DMS53 treated with DMSO at 0.1 percent for 48 hours (cell line): ENCODE results near the gene KIAA0825.

Experiments
- DNase-seq: peaks from one replicate; lab custom pipeline; 2025; ENCODE audit not compliant: unreplicated experiment; lab: John Stamatoyannopoulos, UW

Gene KIAA0825, protein sequence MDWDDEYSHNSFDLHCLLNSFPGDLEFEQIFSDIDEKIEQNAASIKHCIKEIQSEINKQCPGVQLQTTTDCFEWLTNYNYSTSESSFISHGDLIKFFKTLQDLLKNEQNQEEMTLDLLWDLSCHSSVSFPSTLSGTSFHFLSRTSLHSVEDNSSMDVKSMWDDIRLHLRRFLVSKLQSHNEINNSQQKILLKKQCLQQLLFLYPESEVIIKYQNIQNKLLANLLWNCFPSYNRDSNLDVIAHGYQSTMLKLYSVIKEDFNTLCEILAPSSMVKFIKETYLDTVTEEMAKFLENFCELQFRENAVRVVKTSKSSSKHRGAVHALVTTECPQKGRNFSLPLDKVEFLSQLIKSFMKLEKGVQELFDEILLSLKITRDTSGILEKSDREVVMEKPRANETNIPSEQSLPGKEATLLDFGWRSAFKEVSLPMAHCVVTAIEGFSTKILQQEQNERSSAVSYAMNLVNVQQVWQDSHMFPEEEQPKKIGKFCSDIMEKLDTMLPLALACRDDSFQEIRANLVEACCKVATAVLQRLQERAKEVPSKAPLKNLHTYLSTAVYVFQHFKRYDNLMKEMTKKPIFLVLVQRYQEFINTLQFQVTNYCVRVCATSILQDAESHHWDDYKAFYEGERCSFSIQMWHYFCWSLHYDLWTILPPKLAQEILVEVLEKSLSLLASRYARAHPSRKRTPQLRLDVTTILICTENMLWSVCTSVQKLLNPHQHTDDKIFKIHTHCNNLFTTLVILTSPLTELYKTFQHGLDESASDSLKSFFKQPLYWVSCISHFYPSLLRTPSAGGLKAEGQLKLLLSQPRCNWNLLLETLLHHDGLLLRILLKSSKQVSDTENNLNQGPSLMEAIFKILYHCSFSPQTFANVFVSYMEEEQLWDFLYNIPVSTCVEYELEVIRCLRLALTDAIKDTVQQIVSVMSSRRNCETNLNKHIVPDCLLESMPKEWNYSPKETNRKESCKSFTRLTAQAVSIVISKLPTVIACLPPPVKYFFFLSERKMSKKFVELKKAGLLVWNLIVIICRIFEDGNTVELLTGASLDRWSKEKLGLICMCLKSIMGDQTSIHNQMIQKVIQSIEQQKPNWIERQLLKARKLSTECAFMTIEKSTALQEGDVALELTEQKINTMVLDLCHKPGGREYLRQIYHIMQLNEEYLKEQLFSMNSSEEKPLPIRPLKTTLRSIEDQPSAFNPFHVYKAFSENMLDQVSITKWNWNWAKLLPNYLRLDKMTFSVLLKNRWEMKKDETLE (N-terminal part only)

DNA sequence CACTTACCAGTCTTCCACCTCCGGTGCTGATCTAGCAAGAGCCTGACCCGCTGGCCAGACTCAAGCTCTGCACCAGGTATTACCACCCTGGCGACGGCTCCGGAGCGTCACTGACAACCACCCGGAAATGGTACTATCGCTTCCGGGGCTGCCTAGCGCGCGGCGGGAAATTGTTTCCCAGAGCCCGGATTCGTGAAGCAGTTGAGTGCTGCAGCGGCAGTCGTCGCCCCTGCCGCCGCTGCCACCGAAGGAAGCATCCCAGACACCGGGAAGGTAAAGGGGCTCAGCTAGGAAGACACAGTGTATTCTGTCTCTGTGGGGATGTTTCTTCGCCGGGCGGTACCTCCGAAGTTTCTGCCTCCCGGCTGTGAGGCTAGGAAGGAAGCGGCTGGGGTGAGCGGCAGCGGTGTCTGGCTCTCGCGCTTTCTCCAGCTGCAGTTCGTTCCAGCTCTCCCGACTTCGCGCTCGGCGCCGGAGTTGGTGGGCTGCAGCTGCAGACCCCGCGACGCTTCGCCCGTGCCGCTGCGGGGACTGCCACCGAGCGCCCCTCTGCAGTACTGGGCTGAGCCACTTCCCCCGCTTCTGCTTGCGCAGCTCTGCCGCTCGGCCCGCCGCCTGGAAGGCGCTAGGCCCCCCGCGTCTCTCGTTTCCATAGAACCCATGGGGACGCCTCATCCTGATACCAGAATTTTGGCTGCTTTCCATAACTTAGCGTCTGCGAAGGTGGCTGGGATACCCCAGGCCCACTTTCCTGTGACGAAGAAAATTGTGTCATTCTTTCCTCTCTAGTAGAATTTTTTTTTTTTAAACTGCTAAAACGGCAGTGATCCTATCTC is at the start of gene KIAA0825, which contains the start of gene SLF1:
TSS of gene KIAA0825 (minus strand) at position 112 of the 836 bp plus-strand sequence. CDS start 81,478 bp downstream, outside the sequence.
TSS of gene SLF1 (plus strand) at position 177 of the 836 bp plus-strand sequence. CDS start 10,142 bp downstream, outside the sequence.
- peak; percentile 87 for DNase-seq

DNA sequence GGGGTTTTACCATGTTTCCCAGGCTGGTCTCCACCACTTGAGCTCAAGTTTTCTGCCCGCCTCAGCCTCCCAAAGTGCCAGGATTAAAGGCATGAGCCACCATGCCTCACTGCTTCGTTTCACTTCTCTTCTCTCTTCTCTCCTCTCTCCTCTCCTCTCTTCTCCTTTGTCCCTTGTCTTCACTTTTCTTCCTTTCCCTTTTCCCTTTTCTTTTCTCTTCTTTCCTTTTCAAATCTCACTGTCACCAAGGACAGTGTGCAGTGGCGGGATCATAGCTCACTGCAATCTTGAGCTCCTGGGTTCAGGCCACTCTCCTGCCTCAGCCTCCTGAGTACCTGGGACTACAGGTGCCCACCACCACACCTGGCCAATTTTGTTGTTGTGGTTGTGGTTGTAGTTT is 49.5 kb upstream of the KIAA0825 start:
- DNase-seq = no peak

DNA sequence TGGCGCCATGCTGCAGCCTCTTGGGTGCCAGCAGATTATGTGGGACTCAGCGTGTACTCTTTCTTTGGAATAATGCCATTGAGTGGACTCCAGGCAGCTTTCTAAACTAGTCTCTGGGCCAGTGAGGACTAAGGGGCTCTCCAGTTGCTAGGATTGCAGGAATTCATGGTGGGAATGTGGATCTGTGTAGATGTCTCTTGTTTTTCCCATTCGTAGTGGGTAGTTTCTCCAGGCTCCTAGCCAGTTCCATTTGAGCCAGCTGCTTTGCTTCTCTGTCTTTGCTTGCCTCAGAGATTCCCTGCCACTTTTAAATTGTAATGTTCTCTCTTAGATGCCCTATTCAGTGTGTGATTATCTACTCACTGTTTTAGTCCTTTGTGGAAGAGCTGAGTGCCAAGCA is 42.7 kb upstream of the KIAA0825 start:
- DNase-seq = no peak

DNA sequence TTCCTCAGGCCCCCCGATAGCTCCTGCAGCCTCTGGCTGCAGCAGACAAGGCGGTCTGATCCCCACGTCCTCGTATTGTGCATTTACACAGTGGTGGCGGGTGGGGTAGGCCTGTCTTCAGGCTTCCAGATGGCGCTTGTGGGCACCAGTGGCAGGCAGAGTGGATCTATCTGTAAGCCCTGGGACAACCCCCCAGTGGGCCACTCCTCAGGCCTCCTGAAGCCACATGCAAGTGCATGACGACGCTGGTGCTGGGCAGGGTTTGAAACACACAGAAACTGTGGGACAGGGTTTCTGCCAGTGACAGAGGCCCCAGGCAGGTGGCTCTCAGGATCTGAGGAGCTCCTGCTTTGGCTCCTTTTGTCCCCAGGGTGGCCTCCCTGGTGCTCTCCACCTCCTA is 42.1 kb upstream of the KIAA0825 start:
- no peak for DNase-seq

DNA sequence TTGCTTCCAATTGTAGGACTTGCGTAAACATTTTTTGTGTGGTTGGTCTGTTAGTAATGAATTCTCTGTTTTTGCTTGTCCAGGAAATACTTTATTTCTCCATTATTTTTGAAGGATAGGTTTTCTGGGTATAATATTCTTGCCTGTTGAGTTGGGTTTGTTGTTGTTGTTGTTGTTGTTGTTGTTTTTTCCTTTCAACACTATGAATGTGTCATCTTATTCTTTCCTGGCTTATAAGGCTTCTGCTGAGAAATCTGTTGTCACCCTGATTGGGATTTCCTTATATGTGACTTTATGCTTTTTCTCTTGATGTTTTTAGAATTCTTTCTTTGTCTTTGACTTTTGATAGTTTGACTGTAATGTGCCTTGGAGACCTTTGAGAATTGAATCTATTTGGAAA is 39.9 kb upstream of the KIAA0825 start:
- no peak for DNase-seq

DNA sequence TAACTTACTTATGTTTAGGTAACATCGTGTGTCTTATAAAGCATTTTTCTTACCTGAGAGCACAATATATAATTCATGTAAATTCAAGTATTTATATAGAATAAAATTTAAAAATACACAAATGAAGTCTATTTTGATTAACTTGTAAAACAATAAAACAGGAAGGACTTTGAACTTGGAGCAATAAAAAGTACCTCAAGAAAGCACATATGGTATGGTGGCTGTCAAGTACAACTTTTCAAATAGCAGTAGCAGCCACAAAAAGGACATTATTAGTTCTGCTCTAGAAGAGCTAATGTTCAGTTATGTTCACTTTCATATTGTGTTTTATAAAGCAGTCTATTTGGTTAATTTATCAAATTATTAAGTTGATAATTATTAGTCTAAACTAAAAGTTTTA is 31.5 kb upstream of the KIAA0825 start:
- DNase-seq = no peak

DNA sequence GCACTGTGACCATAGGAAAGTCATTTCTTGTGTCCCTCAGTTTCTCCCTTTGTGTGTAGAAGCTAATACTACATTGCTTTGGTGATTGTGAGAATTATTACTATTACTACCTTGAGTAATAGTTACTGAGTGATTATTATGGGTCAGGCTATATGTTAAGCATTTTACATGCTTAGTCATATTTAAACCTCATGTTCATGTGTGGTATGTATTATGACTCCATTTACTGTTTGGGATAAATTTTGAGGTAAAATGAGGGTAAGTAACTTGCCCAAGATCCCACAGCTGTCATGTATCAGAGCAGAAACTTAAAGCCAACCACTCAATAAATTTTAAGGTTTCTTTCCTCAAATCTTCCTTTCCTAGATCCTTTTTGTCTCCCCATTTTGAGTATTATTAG is 28.4 kb upstream of the KIAA0825 start:
- no peak for DNase-seq

DNA sequence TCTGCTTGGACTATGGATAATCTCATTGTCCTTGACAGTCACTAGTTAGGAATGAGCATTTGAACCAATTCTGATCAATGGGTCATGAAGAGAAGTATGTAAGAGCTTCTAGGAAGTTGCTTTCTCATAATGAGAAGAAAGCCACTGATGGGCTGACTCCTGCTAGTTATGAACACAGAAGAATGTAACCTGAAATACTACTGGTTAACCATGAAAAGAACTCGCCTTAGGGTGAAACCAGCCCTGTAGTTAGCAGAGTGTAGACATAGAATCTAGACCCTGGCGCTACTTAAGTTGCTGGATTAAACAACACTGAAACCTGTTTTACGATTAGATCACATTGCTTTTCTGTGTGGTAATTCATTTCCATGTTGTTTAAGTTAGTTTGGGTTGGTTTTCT is 26.6 kb upstream of the KIAA0825 start:
- DNase-seq = no peak

DNA sequence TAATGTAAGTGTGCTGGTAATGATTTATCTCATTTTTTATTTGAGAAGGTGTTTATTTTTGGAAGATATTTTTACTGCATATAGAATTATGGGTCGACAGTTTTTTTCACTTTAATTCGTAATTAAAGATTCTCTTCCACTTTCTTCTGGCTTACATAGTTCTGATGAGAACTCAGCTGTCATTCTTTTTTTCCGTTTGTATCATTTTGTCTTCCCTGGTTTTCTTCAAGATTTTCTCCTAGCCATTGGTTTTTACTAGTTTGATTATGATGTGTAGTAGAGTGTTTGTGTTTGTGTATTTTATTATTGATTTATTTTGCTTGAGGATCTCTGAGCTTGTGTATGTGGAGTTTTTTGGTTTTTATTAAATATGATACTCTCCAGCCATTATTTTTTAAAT is 21.8 kb upstream of the KIAA0825 start:
- no peak for DNase-seq

DNA sequence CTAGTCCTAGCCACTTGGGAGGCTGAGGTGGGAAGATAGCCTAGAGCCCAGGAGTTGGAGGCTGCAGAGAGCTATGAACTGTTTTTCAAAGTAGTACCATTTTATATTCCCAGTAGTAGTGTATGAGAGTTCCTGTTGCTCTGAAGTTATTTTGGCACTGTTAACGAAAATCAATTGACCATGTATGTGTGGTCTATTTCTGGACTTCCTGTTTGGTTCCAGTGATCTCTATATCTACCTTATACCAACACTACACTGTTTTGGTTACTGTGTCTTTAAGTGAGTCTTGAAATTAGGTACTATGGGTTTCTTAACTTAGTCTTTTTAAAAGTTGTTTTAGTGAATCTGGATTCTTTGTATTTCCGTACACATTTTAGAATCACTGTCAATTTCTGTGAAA is 13.6 kb upstream of the KIAA0825 start:
- no peak for DNase-seq

DNA sequence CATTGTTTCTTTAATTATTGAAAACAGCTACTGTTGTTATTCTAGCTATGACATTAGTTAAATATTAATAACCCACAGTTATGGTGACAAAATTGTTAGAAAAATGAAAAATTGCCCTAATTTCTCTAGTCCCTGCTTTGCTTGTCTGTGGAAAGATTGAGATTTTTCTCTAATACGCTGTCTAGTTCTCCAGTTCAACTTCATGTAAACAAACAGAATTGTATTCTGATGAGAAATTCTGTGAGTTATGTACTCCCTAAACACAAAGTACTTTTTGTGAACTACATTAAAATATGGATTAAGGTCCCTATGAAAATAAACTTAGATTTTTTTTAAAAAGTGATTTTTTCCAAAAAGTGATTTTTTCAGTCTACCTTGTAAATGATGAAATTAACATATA is 8.8 kb upstream of the KIAA0825 start:
- DNase-seq = no peak

DNA sequence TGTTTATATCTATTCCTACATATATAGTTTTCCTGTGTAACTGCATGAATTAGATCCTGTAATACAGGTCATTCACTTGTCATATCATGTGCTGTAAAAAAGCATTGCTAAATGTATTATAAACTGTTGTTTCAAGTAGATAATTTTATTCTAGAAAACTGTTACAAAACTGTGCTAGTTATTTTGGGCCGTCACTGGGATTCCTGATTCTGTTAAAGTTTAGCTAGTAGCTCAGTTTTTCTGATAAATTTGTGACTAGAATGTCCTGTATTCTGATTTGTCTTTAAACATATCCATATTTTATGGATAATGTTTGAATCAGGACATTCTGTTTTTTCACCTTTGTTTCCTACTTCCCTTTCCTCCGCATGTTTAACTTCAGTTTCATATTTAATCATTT is 5.5 kb upstream of the KIAA0825 start:
- no peak for DNase-seq

DNA sequence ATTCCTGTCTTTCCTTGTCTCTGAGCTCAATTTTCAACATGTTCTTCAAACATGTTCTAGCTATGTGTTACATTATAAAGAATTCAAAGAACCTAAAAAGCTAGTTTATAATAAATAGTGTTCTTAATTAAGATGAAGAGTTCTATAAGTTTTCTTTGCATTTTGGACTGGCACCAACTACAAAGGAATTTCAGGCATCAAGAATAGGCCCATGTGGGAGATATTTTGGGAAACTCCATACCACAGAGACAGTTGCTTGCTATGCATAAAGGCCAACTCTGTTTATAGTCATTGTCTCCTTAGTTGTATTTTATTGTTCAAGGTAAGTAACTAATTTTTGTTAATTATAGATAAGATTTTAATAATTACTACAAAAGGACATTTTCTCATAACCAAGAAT is 4.6 kb upstream of the KIAA0825 start:
- no peak for DNase-seq

DNA sequence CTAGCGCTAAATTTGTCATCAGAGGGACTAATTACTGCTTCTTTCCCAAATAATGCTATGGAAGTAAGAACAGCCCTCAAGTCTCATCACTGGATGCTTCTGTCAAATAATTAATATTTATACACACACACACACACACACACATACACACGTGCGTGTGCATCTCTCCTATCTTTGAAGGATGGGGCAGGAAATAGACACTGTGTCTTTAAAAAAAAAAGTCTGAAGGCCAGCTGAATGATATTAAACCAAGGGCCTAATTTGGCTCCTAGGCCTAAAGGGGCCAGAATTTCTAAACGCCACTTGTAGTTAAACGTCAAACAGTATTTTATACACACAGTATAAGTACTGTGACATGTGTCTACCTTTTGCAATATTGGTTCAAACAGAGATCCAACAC is 3.4 kb upstream of the KIAA0825 start:
- no peak for DNase-seq

DNA sequence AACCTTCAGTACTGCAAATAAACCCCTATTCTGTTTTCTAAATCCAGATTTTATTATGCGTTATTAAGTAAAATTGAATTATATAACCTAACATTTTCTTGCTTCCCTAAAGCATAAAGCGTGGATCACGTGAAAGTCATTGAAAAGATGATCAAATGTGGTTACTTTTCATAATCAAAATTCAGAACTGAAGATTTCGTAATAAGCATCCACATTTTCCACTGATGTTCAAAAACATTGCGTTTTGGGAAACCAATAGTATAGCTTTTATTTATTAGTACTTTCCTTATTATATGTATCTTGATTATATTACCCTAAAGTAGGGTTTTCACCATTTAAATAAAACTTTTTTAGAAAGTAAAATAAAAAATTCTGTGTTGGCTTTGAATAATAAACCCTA is 1.9 kb upstream of the KIAA0825 start:
- DNase-seq = no peak

DNA sequence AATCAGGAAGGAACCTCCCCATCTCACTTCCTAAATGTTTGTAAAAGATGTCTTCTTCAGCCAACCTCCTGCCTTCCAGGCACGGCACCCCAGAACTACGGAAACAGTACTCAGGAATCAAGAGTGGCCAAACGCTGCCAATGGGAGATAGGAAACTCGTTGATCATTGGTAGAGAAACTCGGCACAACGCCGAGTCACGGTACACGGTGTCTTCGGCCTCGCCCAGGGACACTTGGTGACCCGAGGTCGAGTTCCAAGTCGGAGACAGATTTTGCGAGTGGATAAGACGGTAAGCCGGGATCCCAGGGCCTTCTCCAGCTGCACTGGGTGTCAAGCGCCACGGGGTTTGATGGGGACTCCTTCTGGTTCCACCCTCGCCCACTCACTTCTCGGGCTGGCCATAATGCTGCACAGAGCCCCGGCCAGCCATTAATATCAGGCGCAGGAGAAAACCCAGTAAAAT is 343 bp downstream of the KIAA0825 start:
- DNase-seq = no peak

DNA sequence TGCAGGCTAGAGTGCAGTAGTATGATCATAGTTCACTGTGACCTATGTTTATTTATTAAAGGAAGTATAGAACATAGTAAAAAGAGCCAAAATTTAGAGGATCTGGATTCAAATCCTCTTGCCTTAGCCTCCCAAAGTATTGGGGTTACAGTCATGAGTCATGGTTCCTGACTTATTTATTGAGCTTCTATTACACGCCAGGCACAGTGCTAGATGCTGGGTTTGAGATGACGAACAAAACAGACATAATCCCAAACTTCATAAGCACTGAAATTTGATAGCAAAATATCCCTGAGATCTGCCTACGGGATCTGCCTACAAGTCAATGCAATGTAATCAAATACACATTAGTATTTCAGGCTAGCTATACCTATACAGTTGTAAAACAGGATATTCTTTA is 2.5 kb downstream of the KIAA0825 start:
- no peak for DNase-seq

DNA sequence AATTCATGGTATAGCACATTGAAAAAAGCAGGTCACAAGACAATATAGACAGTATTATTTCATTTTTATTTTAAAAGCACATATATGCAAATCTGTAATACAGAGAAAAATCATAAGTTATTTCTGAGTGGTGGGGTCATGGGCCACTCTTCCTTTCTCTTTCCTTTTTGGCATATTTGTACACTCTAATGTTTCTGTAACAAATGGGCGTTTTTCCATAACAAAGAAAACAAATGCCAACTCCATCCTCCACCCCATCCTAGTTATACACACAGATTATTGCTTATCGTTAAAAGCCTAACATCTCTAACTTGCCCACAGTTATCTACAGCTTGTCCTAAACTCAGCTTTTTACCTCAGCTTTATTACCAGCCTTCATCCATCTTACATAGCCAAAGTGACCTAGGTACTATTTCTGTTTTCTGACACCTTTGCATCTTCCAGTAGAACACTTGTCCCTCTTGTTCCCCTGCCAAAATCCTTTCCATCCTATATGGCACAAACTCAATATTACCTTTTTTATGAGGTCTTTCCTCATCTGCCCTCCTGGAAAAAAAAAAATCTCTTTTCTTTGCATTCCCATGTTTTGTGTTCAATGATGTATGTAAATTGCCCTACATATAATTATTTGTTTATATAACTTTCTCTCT is 4.1 kb downstream of the KIAA0825 start:
- no peak for DNase-seq

DNA sequence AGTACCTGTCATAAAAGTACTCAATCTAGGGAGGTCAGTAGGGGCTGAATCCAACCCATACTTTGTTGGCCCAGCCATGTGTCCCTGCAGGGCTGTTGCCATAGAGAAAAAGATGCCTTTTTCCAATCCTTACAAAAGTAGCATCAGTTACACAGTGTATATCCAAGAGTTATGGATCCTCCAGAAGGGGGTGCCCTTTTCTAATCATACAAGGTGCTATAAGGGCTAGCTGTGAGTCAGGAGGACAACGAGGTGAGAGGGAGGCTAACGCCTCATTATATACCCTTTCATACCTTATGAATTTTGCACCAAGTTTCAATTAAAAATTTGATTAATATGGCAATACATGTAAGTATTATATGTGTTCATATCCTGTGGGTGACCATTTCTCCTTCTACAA is 4.8 kb downstream of the KIAA0825 start:
- DNase-seq = peak; percentile 10
